DMS 273 (cell line): ENCODE data around the gene HAGH.
A peak's percentile ranks its signal among the peaks of the same experiment; 100 is the strongest.
"Not testable (repeated sequence)": the region's sequence is repeated elsewhere in the genome, so short reads cannot be mapped to it uniquely, and the experiment has no call there.

ENCODE experiments used
- DNase-seq: peaks from one replicate; lab custom pipeline; 2025; ENCODE audit not compliant: unreplicated experiment; lab: John Stamatoyannopoulos, UW

HAGH gene

DNA sequence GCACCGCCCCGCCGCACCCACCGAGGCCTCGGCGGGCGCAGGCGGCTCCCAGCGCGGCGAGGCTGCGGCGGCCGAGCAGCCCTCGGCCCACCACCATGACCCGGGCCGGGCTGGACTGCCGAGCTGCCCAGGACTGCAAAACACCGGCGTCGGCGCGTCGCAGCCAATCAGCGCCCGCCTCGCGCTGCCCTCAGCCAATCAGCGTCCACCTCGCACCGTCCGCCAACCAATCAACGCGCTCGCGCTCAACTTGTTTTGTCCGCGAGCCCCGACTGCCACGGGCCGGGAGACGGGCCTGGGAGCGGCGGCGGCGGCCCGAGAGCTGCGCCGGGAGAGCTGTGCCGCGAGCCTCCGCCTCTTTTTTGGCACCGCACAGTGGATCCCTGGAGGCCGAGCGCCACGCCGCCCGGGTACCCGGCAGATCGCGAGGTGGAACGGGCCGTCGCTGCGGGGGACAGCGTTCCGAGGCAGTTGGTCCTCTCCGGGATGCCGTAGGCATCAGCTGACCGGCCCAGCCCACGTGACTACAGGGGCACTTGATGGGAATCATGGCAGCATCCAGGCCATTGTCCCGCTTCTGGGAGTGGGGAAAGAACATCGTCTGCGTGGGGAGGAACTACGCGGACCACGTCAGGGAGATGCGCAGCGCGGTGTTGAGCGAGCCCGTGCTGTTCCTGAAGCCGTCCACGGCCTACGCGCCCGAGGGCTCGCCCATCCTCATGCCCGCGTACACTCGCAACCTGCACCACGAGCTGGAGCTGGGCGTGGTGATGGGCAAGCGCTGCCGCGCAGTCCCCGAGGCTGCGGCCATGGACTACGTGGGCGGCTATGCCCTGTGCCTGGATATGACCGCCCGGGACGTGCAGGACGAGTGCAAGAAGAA, at the start of gene HAGH, which contains the start of gene FAHD1:
HAGH (minus strand) TSS at position 135 of the 883 bp plus-strand sequence; CDS start at position 97, 38 bp downstream.
FAHD1 (plus strand) TSS at position 516 of the 883 bp plus-strand sequence; CDS start at position 549, 33 bp downstream.
- DNase-seq = peak; percentile 96

GRCh38 chr16:1876066-1876465, 49.4 kb upstream of the HAGH start:
- not testable (repeated sequence) for DNase-seq

DNA sequence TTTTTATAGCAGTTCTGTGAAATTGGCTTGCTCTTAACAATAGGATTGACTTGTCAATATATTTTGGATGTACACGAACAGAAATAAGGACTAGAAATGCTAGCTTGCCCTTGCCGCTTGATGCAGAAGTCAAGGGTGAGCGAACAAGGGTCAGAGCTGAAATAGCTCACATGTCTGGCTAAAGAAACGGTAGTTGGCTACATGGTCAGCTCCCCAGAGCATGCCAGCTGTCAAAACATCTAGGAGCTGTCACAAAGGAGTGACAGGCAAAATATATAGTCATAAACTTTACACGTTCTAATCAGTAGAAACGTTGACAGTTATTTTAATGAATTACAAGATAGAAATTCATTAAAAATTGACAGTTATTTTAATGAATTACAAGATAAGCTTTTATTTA, 48.2 kb upstream of the HAGH start:
- DNase-seq = no peak

- DNase-seq = no peak
These were observed 45.5 kb upstream of the HAGH start, which contains the start of gene MEIOB for GRCh38 chr16:1871974-1872635. Gene MEIOB (minus strand): TSS chr16:1872164. CDS start chr16:1868175, 3,989 bp downstream.

DNA sequence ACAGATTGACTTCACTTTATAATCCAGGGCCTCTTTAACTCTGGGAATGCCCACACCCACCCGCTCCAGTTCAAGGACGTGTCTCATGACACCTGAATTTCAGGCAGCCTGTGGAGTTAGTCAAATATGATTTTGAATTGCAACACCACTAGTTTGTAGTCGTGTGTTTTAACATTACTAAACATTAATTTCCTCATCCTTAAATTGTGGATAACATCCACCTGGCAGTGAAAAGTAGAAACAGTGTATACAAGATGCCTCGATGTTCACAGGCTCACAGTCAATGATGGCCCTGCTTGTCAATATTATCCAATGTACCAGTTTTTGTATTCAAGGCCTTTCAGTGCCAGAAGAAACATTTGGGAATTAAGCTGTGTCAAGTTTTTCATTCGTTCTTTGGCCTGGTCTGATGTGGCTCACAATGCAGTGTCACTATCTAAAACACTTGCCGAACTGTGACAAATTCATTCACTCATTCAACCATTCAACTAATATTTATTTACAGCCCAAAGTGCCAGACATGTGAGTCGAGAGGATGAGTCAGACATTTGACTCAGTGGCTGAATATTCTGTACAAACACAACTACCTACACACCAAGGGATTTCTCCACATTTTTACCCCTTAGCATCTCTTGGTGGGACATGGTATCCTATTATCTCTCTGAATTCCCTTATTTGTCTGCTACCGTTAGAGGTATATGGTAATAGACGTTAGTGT, 43.9 kb upstream of the HAGH start:
- DNase-seq = no peak

DNA sequence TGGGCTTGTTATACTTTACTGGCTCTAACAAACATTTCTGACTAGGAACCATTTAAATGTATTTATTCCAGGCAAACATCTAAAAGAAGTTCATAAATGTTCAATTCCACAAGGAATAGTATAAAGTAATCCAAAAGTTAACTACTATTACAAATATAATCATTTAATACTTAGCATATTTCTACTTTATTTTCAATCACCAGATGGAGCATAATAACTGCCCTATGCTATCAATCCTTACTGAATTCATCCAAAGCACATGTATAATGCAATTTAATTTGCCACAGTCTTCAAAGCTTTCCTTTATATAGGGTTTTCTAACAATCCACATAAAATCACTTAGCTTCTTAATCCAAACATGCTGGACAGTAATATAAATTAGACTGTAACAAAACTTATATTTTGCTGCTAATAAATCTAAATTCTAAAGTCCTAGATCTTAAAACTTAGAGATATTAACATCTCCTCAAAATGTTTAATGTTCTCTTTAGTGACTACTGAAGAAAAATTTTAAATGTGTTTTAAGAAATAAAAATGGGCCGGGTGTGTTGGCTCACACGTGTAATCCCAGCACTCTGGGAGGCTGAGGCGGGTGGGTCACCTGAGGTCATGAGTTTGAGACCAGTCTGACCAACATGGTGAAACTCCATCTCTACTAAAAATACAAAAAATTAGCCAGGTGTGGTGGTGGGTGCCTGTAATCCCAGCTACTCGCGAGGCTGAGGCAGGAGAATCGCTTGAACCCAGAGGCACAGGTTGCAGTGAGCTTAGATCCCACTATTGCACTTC, 39.5 kb upstream of the HAGH start:
- DNase-seq = no peak

DNA sequence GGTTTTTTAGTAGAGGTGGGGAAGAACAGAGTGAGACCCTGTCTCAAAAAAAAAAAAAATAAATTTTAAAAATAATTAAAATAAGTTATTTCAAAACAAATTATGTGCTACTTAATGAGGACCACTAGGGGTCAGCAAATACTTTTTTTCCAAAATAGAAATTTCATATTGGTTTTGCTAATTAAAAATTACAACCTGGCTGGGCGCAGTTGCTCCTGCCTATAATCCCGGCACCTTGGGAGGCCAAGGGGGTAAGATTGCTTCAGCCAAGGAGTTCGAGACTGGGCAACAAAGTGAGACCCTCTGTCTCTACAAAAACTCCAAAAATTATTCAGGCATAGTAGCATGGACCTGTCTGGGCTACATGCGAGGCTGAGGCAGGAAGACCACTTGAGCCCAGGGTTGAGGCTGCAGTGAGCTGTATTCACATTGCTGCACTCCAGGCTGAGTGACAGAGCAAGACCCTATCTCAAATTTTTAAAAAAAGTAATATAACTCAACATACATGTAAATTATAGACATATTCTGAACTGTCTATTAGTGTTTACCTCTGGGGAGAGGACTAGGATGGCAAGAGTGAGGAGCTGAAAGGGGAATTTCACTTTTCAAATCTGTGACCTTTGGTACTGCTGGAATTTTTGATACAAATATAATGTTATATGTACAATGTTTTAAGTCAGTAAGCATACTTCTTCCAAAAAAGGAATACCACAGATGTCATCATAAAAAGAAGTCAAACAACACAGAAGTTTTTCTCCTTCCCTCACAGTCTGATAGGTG, 37.2 kb upstream of the HAGH start:
- peak; percentile 62 for DNase-seq

DNA sequence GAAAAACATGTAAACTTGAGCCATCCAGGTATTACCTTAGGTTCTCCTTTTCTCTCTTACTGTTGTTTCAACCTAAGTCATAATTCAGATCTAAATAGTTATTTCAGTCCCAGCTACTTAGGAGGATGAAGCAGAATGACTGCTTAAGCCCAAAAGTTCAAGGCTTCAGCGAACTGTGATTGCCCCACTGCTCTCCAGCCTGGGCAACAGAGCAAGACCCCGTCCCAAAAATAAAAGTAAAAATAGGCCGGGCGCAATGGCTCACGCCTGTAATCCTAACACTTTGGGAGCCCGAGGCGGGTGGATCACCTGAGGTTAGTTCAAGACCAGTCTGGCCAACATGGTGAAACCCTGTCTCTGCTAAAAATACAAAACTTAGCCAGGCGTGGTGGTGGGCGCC, 35.8 kb upstream of the HAGH start:
- DNase-seq = no peak

DNA sequence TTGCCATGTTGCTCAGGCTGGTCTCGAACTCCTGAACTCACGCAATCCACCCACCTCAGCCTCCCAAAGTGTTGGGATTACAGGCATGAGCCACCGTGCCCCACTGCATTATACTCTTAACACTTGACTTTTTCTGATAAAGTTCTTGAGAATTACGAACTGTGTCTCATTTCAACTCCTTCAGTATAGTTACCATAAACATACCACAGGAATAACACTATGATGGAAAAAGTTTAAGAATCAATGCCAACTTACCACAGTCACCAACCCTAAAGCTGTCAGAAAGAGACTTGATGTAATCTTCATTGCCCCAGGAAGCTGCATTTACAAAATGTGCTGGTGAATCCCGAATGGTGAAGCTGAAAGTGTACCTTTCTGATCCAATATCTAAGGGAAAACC, 35.1 kb upstream of the HAGH start:
- no peak for DNase-seq

DNA sequence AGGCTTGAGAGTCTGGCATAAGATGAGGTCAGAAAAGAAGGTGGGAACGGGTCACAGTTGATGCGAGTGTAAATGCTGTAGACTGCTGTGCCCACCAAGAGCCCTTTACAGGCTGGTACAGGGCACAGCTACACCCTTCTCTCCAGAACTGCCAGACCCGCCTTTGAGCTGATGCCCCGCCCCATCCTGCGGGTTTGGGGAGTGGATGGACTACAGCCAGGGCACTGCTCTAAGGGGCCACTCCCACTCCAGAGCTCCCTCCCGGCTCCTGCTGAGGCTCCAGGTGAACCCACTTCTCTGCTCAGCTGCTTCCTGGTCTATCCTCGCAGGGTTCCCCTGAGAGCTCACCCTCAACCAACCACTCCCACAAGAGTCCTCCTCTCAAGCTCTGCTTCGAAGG, 33.0 kb upstream of the HAGH start:
- DNase-seq = peak; percentile 33

- DNase-seq = no peak
These were observed 31.7 kb upstream of the HAGH start for GRCh38 chr16:1858189-1858865.

DNA sequence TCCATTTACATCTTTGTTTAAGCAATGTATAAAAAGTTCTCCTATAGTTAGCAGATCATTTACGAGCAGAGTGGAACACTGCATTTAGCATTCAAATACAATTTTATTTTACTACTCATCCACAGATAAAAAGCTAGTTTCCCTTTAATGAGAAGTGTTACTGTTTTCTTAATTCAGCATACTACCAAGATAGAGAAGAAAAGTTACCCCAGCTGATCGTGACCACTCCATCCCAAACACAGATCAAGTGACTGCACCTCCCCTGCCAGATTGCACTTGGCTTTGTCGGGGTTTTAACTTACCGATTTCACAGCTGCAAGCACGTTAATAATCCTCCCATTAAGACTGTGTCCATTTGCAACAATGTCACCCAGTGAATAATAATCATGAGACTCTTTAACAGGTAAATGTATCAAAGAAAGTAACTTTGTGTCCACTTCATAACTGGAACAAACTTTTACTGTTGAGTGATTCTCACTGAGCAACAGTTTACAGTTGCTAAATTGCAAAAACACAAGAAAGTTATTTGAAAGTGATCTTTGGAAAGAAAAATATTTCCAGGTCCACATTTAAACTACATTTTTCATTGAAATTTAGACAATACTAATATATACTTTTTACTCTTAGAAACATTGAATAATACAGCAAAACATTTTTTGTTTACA, 30.9 kb upstream of the HAGH start:
- DNase-seq = no peak

DNA sequence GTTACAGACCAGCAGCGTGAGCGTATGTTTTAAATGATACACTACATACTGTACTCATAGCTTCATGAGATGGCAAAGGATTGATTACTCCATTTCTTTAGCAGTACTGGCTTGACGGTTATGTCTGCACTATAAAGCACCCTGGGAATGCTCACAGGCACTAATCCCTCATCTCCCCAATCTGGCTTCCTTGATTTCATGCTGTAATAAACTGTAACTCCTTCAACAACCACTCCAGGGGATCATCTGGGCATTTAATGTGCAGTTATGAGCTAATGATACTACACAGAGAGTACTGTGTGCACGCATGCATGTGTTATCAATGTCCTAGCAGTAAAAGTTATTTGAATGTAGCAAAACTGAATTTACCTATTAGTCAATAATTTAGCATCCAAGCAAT, 25.2 kb upstream of the HAGH start:
- DNase-seq = no peak

GRCh38 chr16:1850981-1851380, 24.4 kb upstream of the HAGH start:
- DNase-seq = no peak

DNA sequence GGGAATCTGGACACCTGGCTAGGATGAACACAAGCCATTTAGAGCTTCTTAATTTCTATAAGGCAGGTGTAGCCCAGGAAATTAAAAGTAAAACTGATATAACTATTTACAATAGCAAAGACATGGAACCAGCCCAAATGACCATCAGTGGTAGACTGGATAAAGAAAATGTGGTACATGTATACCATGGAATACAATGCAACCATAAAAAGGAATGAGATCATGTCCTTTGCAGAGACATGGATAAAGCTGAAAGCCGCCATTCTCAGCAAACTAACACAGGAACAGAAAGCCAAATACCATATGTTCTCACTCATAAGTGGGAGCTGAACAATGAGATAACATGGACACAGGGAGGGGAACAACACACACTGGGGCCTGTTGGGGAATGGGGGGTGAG, 19.8 kb upstream of the HAGH start:
- DNase-seq = no peak

DNA sequence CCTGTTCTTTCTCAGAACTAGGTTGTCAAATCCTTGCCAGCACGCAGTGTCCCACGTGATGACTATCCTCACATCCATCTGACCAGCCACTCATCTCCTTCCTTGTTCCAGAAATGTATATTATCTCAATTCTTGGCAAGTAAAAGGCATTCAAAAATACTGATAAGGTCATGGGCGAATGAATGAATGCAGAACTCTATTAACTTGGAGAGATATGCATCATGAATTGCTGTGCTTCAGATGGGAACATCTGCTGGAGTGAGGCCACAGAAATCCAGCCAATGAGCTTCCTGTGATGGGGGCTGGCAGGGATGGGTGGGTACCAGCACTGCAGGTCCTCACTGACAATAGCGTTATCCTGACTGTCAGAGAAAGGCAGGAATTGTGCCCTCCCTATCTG, 19.4 kb upstream of the HAGH start:
- no peak for DNase-seq

GRCh38 chr16:1839554-1839953, 12.9 kb upstream of the HAGH start:
- peak; percentile 38 for DNase-seq

- no peak for DNase-seq
These were observed 7.5 kb upstream of the HAGH start for GRCh38 chr16:1834096-1834495.
